H7 (cell line): ENCODE measurements around the gene GJB5. TPM values are rescaled to one million over a fixed set of nuclear protein-coding genes. Genes with fewer than 3 reads are reported as not detected.
A peak's percentile ranks its signal among the peaks of the same experiment; 100 is the strongest.

ENCODE experiments used
- DNase-seq: peaks from one replicate; pipeline ENCODE4 v3.0.0; 2012
- H3K27me3 ChIP-seq: 2 replicates; pipeline ENCODE4 v1.6.0; 2011; ENCODE audit warnings: mild to moderate bottlenecking, low read length; ENCODE audit not compliant: control insufficient read depth, insufficient read depth
- H3K36me3 ChIP-seq: replicated peaks from 2 replicates; pipeline ENCODE4 v1.5.1; 2011; ENCODE audit warnings: low read length; ENCODE audit not compliant: control insufficient read depth, insufficient read depth
- H3K4me3 ChIP-seq: 2 replicates; pipeline ENCODE4 v1.5.1; 2011; ENCODE audit warnings: low read depth, mild to moderate bottlenecking, control low read depth, low read length, moderate library complexity; ENCODE audit not compliant: insufficient read depth
- total RNA-seq: library from RNA; depleted of rRNA; stranded (reverse); fragments of >200 nt; shearing (Covaris generic); gene quantifications from 2 replicates; pipeline ENCODE4 v1.2.3, GENCODE V29; 2014

GJB5 gene
- total RNA-seq, 1 experiment from 2014 or later = 0.48 TPM

- peaks cover 27% of the 10 kb centered on the region for H3K27me3 ChIP-seq
- H3K36me3 ChIP-seq = no peaks in the 10 kb centered on the region
- no peak overlapping the region for H3K4me3 ChIP-seq
- no peak for DNase-seq
Measured at GRCh38 chr1:34776911-34777310, 22.1 kb downstream of the GJB5 start.

DNA sequence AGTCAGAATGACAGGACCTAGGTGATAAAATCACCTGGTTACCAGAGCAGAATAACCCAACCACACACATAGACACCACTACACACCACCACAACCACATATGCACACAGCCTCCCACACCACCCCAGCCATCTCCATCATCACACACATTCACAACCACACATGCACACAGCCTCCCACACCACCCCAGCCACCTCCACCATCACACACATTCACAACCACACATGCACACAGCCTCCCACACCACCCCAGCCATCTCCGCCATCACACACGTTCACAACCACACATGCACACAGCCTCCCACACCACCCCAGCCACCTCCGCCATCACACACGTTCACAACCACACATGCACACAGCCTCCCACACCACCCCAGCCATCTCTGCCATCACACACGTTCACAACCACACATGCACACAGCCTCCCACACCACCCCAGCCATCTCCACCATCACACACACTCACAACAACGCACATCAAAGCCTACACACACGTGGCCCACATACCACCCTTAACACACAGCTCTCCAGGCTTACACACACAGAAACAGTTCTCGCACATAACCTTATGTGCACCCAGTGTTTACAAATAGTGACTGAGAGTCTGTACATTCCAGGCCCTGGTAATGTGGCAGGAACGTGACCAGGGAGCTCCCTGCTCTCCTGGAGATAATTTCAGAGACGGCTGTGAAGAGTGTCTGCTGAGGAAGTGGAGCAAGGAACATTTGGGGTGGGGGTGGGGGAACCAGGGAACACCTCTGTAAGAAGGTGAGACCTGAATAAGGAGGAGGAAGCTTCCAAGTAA, 22.9 kb downstream of the GJB5 start:
- no peak for DNase-seq
- no peak overlapping the region for H3K4me3 ChIP-seq
- no peaks in the 10 kb centered on the region for H3K36me3 ChIP-seq
- H3K27me3 ChIP-seq = peaks cover 36% of the 10 kb centered on the region

GRCh38 chr1:34778381-34778780, 23.5 kb downstream of the GJB5 start:
- no peak for DNase-seq
- H3K36me3 ChIP-seq = no peaks in the 10 kb centered on the region
- H3K27me3 ChIP-seq = peaks cover 36% of the 10 kb centered on the region
- H3K4me3 ChIP-seq = no peak overlapping the region

DNA sequence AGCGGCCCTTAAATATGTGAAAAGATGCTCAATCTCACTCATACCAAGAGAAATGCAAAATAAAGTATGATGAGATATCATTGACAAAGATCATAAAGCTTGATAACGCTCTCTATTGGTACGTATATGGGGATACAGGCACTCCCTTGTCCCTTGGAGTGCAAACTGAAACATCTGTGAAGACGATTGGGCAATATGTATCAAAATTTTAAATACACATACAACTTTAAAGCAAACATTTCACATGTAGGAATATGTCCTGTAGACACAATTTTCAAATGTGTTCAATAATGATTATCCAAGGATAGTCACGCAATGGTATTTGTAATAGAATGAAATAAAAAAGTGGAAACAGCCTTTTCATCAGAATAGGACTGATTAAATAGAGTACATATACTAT, 24.2 kb downstream of the GJB5 start:
- no peak for DNase-seq
- no peaks in the 10 kb centered on the region for H3K36me3 ChIP-seq
- H3K27me3 ChIP-seq = peaks cover 40% of the 10 kb centered on the region
- H3K4me3 ChIP-seq = no peak overlapping the region

GRCh38 chr1:34779526-34779925, 24.7 kb downstream of the GJB5 start:
- Histone ChIP-seq H3K27me3 (peaks cover 40% of the 10 kb centered on the region), H3K4me3 (no peak overlapping the region), H3K36me3 (no peaks in the 10 kb centered on the region)
- DNase-seq = no peak

DNA sequence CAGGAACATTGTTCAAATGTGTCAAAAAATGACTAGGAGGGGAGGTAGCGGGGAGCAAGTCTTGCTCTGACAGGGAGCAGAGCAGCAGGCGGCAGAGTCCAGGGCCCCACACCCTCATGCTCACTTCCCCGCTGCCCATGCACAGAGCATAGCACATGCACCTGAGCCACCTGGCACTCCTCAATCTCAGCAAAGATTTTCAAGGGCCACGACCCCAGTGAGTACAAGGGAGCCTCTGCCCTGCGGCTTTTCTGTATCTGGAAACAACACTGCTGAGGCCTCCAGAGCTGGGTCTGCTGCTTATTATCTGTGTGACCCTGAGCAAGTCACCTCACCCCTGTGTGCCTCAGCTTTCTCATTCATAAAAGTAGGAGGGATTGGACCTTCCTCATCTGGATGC, 25.1 kb downstream of the GJB5 start:
- Histone ChIP-seq H3K27me3 (peaks cover 40% of the 10 kb centered on the region), H3K4me3 (no peak overlapping the region), H3K36me3 (no peaks in the 10 kb centered on the region)
- DNase-seq = no peak

GRCh38 chr1:34780528-34780927, 25.7 kb downstream of the GJB5 start:
- no peak overlapping the region for H3K4me3 ChIP-seq
- no peak for DNase-seq
- H3K36me3 ChIP-seq = no peaks in the 10 kb centered on the region
- H3K27me3 ChIP-seq = peaks cover 40% of the 10 kb centered on the region

- Histone ChIP-seq H3K36me3 (no peaks in the 10 kb centered on the region), H3K27me3 (peaks cover 40% of the 10 kb centered on the region), H3K4me3 (peak within 1 kb of the TSS; percentile 73)
- peak; percentile 93 for DNase-seq
Measured at GRCh38 chr1:34781071-34781843, 26.4 kb downstream of the GJB5 start, which contains the start of gene GJB3. TSS of gene GJB3 (plus strand) at chr1:34781214. CDS start at chr1:34784763, 3,549 bp downstream.

- H3K36me3 ChIP-seq = no peaks in the 10 kb centered on the region
- H3K27me3 ChIP-seq = peaks cover 40% of the 10 kb centered on the region
- peak overlapping the region; percentile 73 for H3K4me3 ChIP-seq
- no peak for DNase-seq
Measured at GRCh38 chr1:34781844-34782391, 27.1 kb downstream of the GJB5 start.

- DNase-seq = no peak
- Histone ChIP-seq H3K27me3 (peaks cover 34% of the 10 kb centered on the region), H3K36me3 (no peaks in the 10 kb centered on the region), H3K4me3 (no peak overlapping the region)
Measured at GRCh38 chr1:34784751-34785221, 29.9 kb downstream of the GJB5 start.

DNA sequence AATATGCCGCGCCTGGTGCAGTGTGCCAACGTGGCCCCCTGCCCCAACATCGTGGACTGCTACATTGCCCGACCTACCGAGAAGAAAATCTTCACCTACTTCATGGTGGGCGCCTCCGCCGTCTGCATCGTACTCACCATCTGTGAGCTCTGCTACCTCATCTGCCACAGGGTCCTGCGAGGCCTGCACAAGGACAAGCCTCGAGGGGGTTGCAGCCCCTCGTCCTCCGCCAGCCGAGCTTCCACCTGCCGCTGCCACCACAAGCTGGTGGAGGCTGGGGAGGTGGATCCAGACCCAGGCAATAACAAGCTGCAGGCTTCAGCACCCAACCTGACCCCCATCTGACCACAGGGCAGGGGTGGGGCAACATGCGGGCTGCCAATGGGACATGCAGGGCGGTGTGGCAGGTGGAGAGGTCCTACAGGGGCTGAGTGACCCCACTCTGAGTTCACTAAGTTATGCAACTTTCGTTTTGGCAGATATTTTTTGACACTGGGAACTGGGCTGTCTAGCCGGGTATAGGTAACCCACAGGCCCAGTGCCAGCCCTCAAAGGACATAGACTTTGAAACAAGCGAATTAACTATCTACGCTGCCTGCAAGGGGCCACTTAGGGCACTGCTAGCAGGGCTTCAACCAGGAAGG, 30.5 kb downstream of the GJB5 start:
- Histone ChIP-seq H3K36me3 (no peaks in the 10 kb centered on the region), H3K27me3 (peaks cover 28% of the 10 kb centered on the region), H3K4me3 (no peak overlapping the region)
- no peak for DNase-seq

GRCh38 chr1:34785875-34786470, 31.1 kb downstream of the GJB5 start:
- Histone ChIP-seq H3K27me3 (peaks cover 22% of the 10 kb centered on the region), H3K4me3 (no peak overlapping the region), H3K36me3 (no peaks in the 10 kb centered on the region)
- no peak for DNase-seq

DNA sequence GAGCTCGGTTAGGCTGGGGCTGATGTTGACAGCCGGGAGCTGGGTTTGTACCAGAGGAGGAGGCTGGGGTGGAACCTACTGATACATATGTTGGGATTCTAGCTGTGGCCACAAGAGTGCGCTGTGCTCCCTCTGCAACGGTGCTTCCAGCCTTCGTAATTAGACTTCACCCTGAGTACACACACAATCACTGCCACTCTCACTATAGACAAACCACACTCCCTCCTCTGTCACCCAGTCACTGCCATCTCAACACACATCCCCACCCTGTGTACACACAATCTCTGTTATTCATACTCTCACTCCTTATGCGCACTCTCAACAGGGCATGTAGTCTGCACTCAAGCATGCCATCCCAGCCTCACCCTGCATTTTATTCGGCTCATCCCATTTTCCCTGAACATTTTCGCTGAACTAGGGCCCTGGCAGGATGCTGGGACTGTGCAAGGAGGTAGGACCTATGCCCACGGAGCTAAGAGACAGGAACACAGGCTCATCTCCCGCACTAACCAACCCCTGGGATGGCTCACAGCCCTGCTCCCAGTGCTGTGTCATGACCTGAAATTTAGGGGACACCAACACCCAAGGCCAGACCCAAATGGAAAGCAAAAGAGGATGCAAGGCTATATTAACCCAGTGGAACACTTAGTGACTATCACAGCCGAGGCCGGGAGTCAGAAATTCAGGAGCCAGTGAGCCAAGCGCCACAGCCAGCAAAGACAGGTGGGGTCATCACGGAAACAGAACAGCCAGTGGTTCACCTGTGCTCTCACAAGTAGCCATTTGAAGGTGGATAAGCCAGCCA, 31.9 kb downstream of the GJB5 start:
- peak; percentile 90 for DNase-seq
- Histone ChIP-seq H3K36me3 (no peaks in the 10 kb centered on the region), H3K27me3 (peaks cover 16% of the 10 kb centered on the region), H3K4me3 (no peak overlapping the region)
